Activated CD4-positive, CD25-positive, alpha-beta regulatory T cell treated with anti-CD3 and anti-CD28 coated beads, Interleukin-2, amount 50 U/mL, for 16 hours (primary cell): ENCODE results near the gene MFN2.
"Not testable (repeated sequence)": the region's sequence is repeated elsewhere in the genome, so short reads cannot be mapped to it uniquely, and the experiment has no call there.

Experiments
- DNase-seq: peaks from one replicate; pipeline ENCODE4 v3.0.0-alpha.2; 2020; ENCODE audit warnings: low read depth, low spot score

Gene MFN2

DNA sequence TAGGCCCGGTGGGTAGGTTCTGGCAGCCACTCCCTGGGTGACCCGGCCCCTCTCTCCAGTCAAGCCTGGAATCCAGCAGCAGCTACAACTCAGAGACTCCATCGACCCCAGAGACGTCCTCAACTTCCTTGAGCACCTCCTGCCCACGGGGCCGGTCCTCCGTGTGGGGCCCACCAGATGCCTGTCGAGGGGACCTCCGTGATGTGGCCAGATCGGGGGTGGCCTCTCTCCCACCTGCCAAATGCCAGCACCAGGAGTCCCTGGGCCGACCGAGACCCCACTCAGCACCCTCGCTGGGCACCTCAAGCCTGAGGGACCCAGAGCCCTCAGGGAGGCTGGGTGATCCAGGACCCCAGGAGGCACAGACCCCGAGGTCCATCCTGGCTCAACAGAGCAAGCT lies 41.8 kb downstream of the MFN2 start:
- no peak for DNase-seq

- DNase-seq: no peak
Observed at GRCh38 chr1:12026586-12026985, 46.3 kb downstream of the MFN2 start.

- no peak for DNase-seq
Observed at GRCh38 chr1:12028248-12028647, 48.0 kb downstream of the MFN2 start.

- no peak for DNase-seq
Observed at GRCh38 chr1:12028957-12029511, 48.8 kb downstream of the MFN2 start.

GRCh38 chr1:12029720-12030339 lies 49.6 kb downstream of the MFN2 start:
- no peak for DNase-seq

- no peak for DNase-seq
Observed at GRCh38 chr1:12031039-12031980, 51.1 kb downstream of the MFN2 start.

DNA sequence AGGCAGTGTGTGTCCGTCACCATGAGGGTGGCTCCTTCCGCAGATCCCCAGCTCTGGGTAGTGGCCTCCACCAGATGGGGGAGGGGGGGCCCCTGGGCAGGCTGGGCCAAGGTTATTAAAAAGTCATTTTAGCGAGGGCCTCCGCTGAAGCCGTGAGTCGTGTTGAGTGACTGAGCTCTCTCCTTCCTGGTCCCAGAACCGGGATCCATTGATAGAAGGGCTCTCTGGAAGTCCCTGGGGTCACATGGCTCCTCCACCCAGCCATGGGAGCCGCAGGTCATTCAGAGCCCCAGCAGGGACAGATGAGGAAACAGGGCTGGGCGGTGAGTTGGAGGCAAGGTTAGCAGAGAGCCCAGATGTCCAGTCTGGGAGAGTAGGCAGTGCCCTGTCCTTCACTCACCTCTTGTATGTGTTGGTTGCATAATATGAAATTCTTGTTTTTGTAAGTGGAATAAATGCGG lies 51.9 kb downstream of the MFN2 start:
- no peak for DNase-seq

GRCh38 chr1:12033441-12033840 lies 53.2 kb downstream of the MFN2 start:
- not testable (repeated sequence) for DNase-seq

DNA sequence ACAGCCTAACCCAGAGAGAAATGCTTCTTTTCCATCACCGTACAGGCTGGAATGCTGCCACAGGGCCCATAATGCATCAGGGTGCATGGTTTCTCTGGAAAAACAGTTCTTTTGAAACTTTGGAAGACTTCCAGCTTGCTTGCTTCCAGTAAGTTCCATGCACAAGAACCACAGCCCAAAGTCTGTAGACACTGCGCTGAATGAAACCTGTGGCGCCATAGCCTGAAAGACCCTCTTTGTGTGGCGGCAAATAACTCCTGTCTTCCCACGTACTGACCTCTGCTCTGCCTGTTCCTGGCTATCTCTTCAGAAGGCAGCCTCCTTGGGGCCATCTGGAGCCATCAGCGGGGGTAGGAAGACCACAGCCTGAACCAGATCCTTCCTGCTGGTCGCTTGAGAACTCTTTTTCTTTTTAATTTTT lies 54.1 kb downstream of the MFN2 start:
- no peak for DNase-seq

DNA sequence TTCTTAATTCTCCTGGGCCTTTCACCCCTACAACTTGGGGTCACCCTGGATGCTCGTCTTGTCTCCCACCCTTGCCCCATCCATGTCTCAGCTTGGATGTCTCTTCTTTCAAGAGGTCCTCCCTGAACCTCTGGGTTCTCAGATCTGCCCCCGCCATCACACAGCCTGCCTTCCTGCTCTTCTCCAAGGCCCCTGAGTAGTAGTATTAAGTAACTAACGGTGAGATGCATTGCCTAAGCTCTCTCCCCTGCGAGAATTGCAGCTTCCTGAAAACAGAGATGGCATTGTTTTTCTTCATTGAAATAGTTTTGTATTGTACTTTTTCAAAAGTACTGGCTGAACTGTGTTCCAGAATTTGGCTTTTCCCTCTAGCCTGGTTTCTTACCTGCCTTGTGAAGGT lies 55.1 kb downstream of the MFN2 start:
- DNase-seq: no peak

DNA sequence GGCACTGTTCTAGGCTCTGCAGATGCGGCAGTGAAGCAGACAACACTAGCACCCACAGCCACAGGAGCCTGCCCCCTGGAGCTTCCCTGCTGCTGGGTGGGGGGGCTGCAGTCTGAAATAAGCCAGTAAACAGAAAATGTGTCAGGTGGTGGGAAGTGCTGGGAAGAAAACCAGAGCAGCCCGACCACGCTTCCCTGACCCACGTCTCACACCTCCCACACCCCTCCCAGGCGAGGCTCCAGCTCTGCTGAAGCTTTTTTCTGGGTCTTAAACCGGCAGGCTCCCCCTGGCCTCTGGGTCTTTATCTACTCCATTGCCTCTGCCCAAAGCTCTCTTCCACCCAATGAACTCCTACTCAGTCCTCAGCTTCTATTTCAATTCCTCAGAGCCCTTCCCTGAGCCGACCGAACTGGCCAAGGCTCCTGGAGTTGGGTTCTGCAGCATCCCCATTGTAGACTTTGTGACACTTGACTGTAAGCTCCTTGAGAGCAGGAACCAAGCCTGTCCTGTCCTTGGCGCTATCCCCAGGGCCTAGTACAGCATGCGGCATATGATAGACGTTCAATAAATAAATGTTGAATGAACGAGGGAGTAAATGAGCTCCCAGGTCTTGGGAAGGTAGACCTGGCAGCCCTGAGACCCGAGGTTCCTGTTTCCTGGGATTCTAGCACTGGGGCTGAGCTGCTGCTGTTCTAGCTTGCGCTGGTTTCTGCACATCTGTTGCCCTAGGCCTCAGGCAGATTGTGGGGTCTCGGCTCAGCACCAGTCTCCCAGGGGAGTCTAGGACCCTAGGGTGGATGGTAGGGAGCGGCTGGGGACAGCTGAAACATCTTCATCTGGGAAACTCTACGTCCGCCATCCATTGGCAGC lies 57.5 kb downstream of the MFN2 start:
- no peak for DNase-seq

DNA sequence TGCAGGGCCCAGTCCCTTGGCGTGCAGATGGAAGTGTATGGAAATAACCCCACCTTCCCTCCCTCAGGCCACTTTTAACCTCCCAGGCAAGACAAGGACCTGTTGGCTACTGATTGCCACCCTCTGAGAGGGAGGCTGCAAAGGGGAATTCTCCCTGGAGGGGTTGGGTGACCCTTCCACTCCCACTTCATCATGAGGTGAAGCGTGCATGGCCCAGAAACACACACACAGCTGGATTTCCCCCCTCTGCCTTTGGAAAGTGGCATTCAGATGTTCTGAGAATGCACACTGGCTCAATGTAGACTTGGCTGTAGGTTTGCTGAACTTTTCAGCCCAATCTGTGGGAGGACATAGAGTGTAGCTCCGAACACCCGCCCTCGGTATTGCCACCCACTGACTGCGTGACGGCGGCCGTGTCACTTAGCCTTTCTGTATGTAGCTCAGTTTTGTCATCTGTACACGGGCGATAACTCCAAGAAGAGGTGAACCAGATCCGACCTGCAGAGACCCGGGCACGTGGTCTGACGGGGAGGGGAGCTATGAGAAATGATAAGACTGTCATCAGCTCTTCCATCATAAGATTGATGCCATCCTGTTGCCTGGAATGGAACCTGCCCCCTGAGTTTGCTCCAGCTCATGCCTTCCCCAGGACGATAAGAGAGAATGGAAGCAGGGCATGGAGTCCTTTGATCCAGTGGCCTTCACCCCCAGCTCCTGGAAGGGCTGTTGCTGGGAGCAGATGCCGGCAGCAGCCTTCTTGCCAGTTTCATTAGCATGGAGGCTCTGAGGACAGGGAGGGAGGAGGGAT lies 58.3 kb downstream of the MFN2 start:
- DNase-seq: no peak

DNA sequence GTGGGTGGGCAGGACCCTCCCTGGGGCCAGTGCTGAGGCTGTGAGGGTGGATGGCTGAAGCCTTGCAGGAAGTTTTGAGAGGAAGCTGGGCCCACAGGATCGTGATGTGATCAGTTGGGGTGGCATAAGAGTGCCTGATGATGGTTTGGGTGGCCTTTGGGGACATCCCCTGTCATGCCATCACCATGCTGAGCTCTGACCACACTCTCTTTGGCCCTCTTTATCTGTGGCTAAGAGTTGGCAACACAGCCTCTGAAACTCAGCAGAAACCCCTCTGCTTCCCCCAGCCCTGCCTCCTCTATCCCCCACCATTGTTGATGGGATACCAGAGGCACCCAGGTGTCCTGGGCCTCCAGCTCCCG lies 58.9 kb downstream of the MFN2 start:
- DNase-seq: no peak

DNA sequence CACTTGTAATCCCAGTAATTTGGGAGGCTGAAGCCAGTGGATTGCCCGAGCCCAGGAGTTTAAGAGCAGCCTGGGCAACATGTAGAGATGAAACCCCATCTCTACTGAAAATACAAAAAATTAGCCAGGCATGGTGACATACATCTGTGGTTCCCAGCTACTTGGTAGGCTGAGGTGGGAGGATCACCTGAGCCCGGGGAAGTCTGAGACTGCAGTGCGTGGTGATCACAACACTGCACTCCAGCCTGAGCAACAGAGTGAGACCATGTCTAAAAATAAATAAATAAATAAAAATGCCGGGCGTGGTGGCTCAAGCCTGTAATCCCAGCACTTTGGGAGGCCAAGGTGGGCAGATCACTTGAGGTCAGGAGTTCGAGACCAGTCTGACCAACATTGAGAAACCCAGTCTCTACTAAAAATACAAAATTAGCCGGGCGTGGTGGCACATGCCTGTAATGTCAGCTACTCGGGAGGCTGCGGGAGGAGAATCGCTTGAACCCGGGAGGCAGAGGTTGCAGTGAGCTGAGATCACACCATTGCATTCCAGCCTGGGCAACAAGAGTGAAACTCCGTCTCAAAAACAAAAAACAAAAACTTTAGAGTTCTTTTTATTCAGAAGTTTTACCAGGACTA lies 59.7 kb downstream of the MFN2 start:
- DNase-seq: not testable (repeated sequence)

DNA sequence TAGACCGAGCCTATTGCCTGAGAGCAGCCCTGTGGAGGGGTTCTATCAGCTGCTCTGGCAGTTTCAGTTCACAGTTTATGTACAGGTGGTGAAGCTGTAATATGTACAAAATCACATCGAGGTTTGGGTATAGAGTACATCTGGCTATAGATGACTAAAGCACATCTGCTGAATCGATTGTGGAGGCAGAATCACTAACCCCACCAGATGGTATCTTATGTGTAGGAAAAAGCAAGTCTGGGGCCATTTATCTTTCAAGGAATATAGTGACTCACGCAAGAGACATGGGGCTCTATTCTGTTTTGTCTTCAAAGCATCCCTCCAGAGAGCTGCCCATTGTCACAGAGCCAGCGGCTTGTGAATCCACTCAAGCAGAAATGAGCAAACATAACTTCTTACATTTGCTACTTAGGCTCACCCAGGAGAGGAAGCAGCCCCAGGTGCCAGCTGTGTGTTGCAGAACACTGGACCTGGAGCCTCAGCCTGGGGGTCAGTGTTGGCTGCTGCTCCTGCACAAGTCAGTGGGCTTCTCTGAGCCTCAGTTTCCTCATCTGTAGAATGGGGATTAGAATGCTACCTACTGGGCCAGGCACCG lies 60.3 kb downstream of the MFN2 start:
- DNase-seq: no peak

- DNase-seq: not testable (repeated sequence)
Observed at GRCh38 chr1:12044187-12044877, 64.1 kb downstream of the MFN2 start.

DNA sequence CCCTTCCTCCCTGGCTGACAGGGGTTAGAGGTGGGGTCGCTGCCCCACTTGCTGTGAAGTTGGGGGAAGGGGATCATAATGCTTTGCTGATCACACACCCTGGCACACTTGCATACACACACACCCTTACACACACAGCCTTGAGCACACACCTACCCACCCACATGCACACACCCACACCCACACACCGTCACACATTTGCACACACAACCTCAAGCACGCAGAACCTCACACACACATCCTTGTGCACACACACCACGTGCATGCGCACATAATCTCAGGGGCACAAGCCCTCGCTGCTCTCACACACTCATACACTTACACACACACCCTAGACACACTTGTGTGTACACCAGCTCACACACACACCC lies 66.5 kb downstream of the MFN2 start:
- no peak for DNase-seq

DNA sequence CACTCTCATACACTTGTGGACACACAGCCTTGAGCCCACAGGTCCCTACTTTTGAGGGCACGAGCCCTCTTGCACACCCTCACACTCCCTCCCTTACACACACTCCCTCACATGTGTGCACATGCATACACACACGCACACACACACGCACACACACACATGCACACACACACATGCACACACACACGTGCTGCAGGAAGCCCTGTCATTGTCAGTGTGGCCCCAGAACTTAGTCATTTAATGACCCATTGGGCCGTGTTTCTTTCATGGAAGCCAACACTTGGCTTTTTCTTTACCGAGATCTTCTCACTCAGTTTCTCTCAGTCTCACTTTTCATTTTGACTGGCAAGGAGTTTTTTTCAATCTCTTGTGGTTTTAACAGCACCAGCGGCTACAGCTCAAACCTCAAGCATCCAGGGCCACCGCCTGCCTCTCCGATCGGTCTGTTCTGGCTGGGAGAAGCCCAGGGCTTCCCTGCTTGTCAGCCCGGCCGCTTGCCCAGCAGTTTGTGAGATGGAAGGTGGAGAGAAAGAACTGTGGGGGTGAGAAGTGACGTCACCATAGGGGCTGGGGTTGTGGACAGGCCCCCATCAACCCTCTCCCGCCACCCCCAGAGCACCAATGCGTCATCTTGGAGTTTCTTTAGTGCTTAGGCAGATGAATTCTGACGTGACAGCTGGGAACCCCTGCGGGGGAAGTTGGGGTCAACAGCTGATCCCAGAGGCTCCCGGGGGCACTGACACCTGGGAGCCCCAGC lies 67.1 kb downstream of the MFN2 start:
- peak; percentile 24 for DNase-seq

GRCh38 chr1:12048372-12048771 lies 68.1 kb downstream of the MFN2 start:
- no peak for DNase-seq
